Osteoblast (primary cell): ENCODE data around the gene ARHGEF11. TPM values are rescaled to one million over a fixed set of nuclear protein-coding genes. Genes with fewer than 3 reads are reported as not detected.

Experiments
- DNase-seq: peaks from one replicate; pipeline ENCODE4 v3.0.0; 2011; ENCODE audit warnings: low spot score, mixed read lengths; ENCODE audit not compliant: insufficient read length; ENCODE audit errors: missing footprints
- H2AFZ ChIP-seq: 2 replicates; pipeline ENCODE4 v1.6.0; 2011; ENCODE audit warnings: mild to moderate bottlenecking, low read length
- H3K27ac ChIP-seq: 2 replicates; pipeline ENCODE4 v1.5.1; 2011; ENCODE audit warnings: mild to moderate bottlenecking, low read depth, low read length, moderate library complexity
- H3K27me3 ChIP-seq: 2 replicates; pipeline ENCODE4 v1.6.0; 2012; ENCODE audit warnings: mild to moderate bottlenecking, control low read depth, inconsistent platforms, low read length, moderate library complexity; ENCODE audit not compliant: insufficient read depth
- H3K36me3 ChIP-seq: 2 replicates; pipeline ENCODE4 v1.5.1; 2011; ENCODE audit warnings: mild to moderate bottlenecking, low read length, control low read depth, moderate library complexity; ENCODE audit not compliant: insufficient read depth
- H3K4me1 ChIP-seq: 2 replicates; pipeline ENCODE4 v1.5.1; 2011; ENCODE audit warnings: mild to moderate bottlenecking, low read length, control low read depth, moderate library complexity; ENCODE audit not compliant: insufficient read depth
- H3K4me2 ChIP-seq: 2 replicates; pipeline ENCODE4 v1.6.0; 2011; ENCODE audit warnings: mild to moderate bottlenecking, low read length; ENCODE audit not compliant: insufficient read depth
- H3K4me3 ChIP-seq: fragments of 200-600 bp; sonication (generic); 3 replicates; pipeline ENCODE4 v1.5.1; 2012; ENCODE audit warnings: mild to moderate bottlenecking, low read length, inconsistent platforms; ENCODE audit not compliant: insufficient read depth
- H3K79me2 ChIP-seq: 2 replicates; pipeline ENCODE4 v1.6.0; 2012; ENCODE audit warnings: mild to moderate bottlenecking, low read length, control low read depth, inconsistent platforms; ENCODE audit not compliant: insufficient read depth
- H3K9me3 ChIP-seq: 2 replicates; pipeline ENCODE4 v1.5.1; 2011; ENCODE audit warnings: low read depth, low read length, control low read depth
- H4K20me1 ChIP-seq: 2 replicates; pipeline ENCODE4 v1.6.0; 2012; ENCODE audit warnings: mild to moderate bottlenecking, low read length, control low read depth; ENCODE audit not compliant: insufficient read depth
- CTCF ChIP-seq: IDR thresholded peaks from 2 replicates; pipeline ENCODE4 v1.5.1; 2011; ENCODE audit warnings: mild to moderate bottlenecking, low read depth, low read length, moderate library complexity; ENCODE audit errors: extremely low read depth
- total RNA-seq: library from RNA; depleted of rRNA; stranded (reverse); fragments of >200 nt; gene quantifications from 2 replicates; pipeline ENCODE4 v1.2.3, GENCODE V29; 2012

Gene ARHGEF11
- total RNA-seq, 1 donor = 50.3 TPM

- peaks cover 80% of the 10 kb centered on the region for H3K36me3 ChIP-seq
Measured at GRCh38 chr1:156947818-156948525, 97.6 kb downstream of the ARHGEF11 start.

GRCh38 chr1:156947127-156947526 is 98.4 kb downstream of the ARHGEF11 start:
- H4K20me1 ChIP-seq = no peaks in the 10 kb centered on the region
- H3K4me3 ChIP-seq = no peak overlapping the region
- no peaks in the 10 kb centered on the region for H3K27me3 ChIP-seq
- no peaks in the 10 kb centered on the region for H3K9me3 ChIP-seq
- H3K36me3 ChIP-seq = peaks cover 74% of the 10 kb centered on the region
- no peak for DNase-seq
- H3K4me1 ChIP-seq = no peaks in the 10 kb centered on the region
- no peak for TF ChIP-seq CTCF
- H3K27ac ChIP-seq = no peak overlapping the region
- H3K79me2 ChIP-seq = no peaks in the 10 kb centered on the region
- no peak overlapping the region for H3K4me2 ChIP-seq
- no peak overlapping the region for H2AFZ ChIP-seq

More at GRCh38 chr1:156947818-156948525, 97.6 kb downstream of the ARHGEF11 start:
- Histone ChIP-seq H3K4me2 (no peak overlapping the region), H2AFZ (no peak overlapping the region), H3K27ac (no peak overlapping the region), H3K4me1 (no peaks in the 10 kb centered on the region), H3K27me3 (no peaks in the 10 kb centered on the region), H3K4me3 (no peak overlapping the region), H4K20me1 (no peaks in the 10 kb centered on the region), H3K79me2 (no peaks in the 10 kb centered on the region), H3K9me3 (no peaks in the 10 kb centered on the region)
- no peak for DNase-seq
- no peak for TF ChIP-seq CTCF

- Histone ChIP-seq H3K4me2 (no peak overlapping the region), H3K36me3 (peaks cover 74% of the 10 kb centered on the region), H3K4me1 (no peaks in the 10 kb centered on the region), H4K20me1 (no peaks in the 10 kb centered on the region), H3K27me3 (no peaks in the 10 kb centered on the region), H3K4me3 (no peak overlapping the region), H2AFZ (no peak overlapping the region), H3K9me3 (no peaks in the 10 kb centered on the region), H3K79me2 (no peaks in the 10 kb centered on the region), H3K27ac (no peak overlapping the region)
- no peak for TF ChIP-seq CTCF
- DNase-seq = no peak
Measured at GRCh38 chr1:156945881-156946661, 99.5 kb downstream of the ARHGEF11 start.

- peaks cover 84% of the 10 kb centered on the region for H3K36me3 ChIP-seq
- no peak overlapping the region for H3K4me3 ChIP-seq
- TF ChIP-seq CTCF = no peak
- no peak overlapping the region for H3K27ac ChIP-seq
- no peaks in the 10 kb centered on the region for H4K20me1 ChIP-seq
- H3K9me3 ChIP-seq = no peaks in the 10 kb centered on the region
- no peak for DNase-seq
- H3K4me1 ChIP-seq = no peaks in the 10 kb centered on the region
- H3K27me3 ChIP-seq = no peaks in the 10 kb centered on the region
- H2AFZ ChIP-seq = no peak overlapping the region
- H3K4me2 ChIP-seq = no peak overlapping the region
- no peaks in the 10 kb centered on the region for H3K79me2 ChIP-seq
Measured at GRCh38 chr1:156944848-156945247, 100.7 kb downstream of the ARHGEF11 start.
